Upper lobe of left lung (tissue), 4 donors: ENCODE measurements around the gene CARMIL1.

Experiments
- CTCF ChIP-seq, 6 experiments: fragments of 450-650 bp in 4 of 6; fragments of 200-600 bp in 2 of 6; sonication (generic) in 2 of 6; IDR thresholded peaks; one replicate each; pipeline ENCODE4 v1.5.1; 2016 to 2019; ENCODE audit warnings: antibody characterized with exemption in 6 of 6
- POLR2A ChIP-seq, 4 donors: fragments of 450-650 bp; IDR thresholded peaks; one replicate each; pipeline ENCODE4 v1.5.1; 2016 to 2017; ENCODE audit warnings: antibody characterized with exemption in 4 of 4, mild to moderate bottlenecking in 2 of 4
- POLR2AphosphoS5 ChIP-seq, 2 donors: sonication (generic); formaldehyde crosslinking; IDR thresholded peaks; one replicate each; pipeline ENCODE4 v1.5.1; 2017; ENCODE audit warnings: antibody characterized with exemption in 2 of 2

GRCh38 chr6:25239059-25239458 lies 40.1 kb upstream of the CARMIL1 start:
- TF ChIP-seq POLR2A (IDR thresholded peaks at IDR 0.05) (no peak), CTCF (IDR thresholded peaks at IDR 0.05) (no peak), POLR2AphosphoS5 (IDR thresholded peaks at IDR 0.05) (no peak)
